HG02840 (cell line): ENCODE results near the gene TF.
"Not testable (repeated sequence)": the region's sequence is repeated elsewhere in the genome, so short reads cannot be mapped to it uniquely, and the experiment has no call there.

Experiments used
- ATAC-seq: cut with Tn5 transposase; IDR thresholded peaks from one replicate; pipeline ENCODE4 v1.9.1; 2021; ENCODE audit warnings: mild to moderate bottlenecking, moderate library complexity, moderate number of reproducible peaks; ENCODE audit not compliant: unreplicated experiment, low FRiP score

TF gene

DNA sequence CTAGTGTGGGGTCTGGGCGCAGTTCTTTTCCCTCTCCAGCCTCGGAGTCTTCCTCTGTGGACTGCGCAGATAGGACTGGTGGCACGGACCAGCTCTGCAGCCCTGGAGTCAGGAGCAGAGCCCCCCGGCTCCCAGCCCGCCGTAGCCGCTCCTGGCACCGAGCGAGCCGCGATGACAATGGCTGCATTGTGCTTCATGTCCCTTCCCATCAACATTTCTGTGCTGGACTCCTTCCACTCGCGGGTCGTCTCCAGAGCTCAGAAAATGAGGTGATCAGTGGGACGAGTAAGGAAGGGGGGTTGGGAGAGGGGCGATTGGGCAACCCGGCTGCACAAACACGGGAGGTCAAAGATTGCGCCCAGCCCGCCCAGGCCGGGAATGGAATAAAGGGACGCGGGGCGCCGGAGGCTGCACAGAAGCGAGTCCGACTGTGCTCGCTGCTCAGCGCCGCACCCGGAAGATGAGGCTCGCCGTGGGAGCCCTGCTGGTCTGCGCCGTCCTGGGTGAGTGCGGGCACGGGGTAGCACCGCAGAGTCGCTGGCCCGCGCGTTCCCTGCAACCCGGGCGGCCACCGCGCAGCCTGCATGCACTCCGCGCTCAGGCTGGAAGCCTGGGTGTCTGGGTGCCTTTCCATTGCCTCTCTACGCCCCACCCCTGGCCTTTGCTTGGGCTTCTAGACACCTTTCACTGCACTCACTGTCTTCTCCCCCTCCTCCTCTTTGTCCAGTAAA is at the start of gene TF:
TSS of gene TF (plus strand) at position 413 of the 731 bp plus-strand sequence. CDS start at position 461, 48 bp downstream.
- no peak for ATAC-seq

DNA sequence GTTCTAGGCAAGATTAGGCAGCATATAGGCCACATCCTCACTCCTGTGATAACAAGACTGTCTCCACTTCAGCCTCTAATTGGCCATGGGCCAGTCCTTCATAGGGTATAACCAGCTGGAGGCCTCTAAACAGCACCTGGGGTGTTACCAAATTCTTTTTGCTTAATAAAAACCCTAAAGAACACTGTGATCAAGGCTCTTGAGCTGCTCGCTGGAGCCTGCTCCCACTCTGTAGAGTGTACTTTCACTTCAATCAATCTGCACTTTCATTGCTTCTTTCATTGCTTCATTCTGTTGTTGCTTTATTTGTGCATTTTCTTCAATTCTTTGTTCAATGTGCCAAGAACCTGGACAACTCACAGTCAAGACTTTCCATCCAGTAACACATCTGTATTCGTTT is 48.2 kb upstream of the TF start:
- ATAC-seq = no peak

DNA sequence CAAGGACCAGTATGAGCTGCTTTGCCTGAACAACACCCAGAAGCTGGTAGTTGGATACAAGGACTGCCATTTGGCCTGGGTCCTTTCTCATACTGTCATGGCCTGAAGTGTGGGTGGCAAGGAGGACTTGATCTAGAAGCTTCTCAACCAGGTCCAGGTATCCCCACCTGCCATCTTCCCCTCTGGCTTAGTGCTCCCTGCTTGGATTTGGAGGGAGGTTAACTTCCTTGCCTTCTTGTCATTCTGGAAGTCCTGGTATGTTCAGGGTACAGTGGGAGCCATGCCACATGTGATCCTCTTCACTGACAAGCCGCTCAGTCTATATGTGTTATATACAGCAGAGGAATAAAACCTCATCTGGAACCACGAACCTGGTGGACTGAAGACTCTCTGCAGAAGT is 46.7 kb upstream of the TF start:
- ATAC-seq = no peak

DNA sequence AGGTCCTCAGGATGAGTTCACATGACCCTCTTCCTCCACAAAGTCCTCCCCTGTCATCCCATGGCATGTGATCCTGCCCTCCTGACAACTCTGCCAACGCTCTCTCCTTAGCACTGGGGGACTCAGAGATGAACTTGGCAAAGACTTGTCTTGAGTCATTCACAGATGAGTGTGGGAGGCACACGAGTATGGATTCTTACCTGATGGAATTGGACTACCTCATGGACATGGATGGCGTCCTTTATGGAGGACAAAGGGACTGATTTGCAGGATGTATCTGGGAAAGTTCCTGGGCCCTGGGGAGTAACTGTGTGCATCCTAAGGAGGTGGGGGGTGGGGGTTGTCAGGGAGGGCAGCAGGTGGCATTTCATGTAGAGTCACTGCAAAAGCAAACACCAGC is 46.3 kb upstream of the TF start:
- ATAC-seq = no peak

DNA sequence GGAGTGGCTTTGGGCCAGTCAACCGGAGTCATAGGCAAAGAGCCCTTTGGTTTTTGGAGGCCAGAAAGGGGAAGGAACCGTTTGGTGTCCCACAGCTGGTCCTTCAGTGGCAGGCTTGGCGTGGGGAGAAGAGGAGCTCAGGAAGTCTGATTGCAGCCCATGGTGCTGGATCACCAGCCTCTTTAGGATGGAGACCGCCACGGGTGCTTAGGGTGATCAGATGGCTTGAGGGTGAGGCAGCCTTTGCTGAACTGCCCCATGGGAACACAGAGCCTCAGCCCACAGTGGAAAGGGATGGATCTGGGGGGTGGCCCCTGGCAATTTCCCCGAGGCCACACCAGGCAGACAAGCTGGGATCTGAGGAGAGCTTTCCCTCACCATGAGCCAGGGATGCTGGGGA is 45.8 kb upstream of the TF start:
- ATAC-seq = no peak

DNA sequence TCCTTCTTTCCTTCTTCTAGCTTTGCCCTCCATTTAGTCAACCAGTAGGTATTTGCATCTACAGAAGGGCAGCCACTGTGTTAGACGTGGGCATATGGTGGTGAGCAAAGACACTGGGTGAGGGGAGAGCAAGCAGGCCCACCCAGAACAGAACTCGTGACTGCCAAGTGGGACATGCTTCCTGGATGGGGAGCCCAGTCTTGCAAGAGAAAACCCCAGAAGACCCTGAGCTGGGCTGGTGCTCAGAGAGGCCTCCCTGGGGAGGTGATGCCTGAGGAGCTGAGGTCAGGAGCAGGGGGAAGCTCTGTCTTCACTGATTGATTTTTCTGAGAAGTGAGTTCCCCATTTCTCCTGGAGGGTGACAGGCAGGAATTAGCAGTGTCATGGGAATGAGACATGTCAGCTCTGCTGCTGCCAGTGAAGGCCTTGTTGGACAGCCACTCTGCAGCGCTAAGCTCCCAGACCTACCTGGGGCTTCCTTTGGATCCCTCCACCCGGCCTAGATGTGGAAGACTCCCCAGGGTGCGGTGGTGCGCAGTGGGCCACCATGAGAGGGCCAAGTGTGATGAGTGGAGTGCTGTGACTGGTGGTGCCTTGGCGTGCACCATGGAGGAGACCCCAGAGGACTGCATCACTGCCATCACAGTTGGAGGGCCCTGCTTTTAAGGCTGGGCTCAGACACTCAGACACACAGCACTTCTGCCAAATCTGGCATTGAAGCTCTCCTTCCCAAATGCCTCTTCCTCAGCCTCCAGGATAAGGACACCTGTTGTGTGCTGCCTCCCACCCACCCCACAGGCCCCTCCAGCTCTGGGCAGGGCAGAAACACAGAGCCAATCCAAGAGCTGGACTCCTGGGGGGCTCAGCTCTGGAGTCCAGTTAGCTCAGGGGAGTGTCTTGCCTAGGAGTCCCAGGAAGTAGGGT is 44.5 kb upstream of the TF start:
- no peak for ATAC-seq

DNA sequence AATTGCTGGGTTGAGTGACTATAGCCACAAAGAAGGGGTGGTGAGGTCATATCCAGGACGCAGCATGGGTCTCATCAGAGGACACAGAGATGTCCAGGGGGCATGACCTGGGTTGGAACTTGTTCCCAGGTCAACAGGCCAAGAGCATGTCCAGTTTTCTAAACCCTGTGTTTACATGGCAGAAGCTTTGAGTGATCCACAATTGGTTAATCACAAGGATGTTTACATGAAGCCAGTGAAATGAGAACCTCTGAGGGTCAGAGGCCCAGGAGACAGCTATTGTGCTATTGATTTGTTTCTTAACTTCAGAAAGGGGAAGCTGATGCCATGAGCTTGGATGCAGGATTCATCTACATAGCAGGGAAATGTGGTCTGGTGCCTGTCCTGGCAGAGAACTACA is 42.3 kb upstream of the TF start:
- no peak for ATAC-seq

DNA sequence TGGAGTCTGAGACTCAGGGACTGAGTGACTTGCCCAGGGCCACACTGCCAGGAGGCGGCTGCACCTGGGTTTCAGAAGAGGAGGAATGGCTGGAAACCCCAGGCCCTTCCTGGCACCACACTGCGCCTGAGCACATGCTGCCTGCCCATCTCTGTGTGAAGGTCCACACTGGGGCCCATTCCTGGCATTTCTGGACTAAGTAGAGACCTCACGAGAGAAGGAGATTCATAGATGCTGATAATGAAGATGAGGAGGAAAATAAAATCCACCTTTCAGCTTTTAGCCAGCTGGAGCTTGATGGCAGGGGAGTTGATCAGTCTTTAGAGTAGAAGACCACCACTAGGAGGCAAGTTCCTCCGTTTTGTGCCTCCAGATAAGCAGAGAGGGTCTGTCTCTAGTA is 40.2 kb upstream of the TF start:
- no peak for ATAC-seq

DNA sequence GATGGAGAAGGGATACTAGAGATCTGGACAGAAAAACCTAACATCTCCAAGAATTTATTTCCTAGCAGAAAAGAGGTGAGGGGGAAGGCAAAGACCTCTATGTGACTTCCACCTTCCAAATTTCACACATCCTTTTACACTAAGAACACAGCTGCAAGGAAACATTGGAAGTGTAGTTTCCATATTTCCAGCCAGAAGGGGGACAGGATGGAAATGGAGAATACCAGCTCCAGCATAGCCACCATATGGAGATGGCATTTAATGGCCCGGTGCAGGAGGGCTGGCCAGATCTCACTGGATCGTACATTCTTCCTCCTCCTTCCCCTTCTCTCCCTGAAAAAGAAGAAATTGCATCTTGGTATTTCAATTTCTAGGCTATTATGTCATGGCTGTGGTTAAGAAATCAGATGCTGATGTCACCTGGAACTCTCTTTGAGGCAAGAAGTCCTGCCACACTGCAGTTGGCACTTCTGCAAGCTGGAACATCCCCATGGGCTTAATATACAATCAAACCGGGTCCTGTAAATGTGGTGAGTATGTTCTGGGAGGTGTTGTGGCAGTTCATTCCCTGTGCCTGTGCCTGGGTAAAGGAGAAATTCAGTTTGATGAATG is 36.9 kb upstream of the TF start:
- no peak for ATAC-seq

DNA sequence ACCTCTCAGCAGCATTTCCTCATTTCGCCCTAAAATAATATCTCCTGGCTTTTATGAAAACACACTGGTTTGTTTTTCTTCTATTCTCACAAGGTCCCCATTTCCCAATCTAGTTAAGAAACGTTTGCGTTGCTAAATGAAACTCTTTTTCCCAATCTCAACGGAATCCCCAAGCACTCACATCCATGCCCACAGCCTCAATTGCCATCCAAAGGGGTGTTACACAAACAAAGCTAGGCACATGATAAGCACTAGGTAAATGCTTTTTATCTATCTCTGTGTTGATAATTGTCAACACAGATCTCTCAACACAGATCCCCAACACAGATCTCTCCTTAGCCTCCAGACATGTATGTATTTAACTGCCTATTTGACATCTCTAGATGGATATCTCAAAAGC is 35.2 kb upstream of the TF start:
- ATAC-seq = no peak

DNA sequence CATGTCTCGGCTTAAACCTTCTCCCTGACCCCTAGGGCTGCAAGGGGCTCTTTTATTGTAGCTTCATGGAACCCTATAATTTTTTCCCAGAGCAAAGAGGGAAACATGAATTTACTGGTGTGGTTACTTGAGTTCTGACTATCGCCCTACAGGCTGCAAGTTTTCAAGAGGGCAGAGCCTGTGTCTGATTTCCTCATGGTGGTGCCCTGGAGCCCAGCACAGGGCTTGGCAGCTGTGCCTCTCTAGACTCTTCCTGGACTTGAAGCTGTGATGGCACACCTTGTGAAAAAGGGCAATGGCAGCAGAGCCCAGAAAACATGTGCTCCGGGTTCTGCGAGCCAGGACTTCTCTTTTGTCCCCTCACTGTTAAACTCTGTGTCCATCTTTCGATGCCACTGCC is 34.2 kb upstream of the TF start:
- ATAC-seq = no peak

DNA sequence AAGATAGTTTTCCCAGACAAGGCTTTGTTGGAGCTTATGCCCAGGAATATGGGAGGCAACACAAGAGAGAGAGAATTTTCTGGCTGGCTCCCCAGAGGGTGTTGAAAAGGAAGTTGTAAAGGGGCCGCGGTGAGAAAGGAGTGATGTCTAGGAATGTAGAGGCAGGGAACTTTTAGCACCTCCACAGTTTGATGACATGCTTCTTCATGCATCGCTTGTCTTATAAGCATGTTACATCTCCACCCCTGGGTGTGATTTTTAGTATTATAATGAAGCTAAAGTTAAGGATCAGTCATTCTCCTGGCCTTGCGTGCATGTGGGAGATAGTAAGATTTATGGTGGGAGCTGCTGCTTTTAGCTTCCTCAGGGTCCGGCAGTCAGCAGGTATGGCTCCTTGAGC is 32.8 kb upstream of the TF start:
- no peak for ATAC-seq

DNA sequence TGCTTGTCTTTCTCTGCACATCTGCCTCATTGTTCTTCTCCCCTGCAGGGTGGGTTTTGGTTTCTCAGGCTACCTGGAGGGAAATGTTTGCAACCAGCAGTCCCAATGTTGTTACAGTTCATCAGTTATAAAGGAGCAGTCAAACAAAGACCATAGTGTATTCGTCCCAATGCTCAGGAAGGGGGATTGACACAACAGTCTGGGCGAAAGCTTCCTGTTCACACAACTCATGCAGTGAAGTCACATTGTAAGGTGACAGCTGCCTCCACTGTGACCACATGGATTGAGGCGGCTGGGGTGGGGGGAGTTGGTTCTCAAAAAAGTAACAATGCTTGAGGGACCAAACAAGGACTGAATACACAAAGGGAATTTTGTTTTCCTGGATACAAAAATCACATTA is 28.8 kb upstream of the TF start:
- ATAC-seq = no peak

DNA sequence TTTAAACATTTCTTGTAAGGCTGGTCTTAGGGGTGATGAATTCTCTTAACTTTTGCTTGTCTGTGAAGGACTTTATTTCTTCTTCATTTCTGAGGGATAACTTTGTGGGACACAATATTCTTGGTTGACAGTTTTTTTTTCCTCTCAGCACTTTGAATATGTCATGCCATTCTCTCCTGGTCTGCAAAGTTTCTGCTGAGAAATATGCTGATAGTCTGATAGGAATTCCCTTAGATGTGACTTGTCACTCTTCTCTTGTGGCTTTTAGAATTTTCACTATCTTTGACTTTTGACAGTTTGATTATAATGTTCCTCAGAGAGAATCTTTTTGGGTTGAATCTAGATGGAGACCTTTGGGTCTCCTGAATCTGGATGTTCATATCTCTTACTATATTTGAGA is 23.3 kb upstream of the TF start:
- ATAC-seq = no peak

DNA sequence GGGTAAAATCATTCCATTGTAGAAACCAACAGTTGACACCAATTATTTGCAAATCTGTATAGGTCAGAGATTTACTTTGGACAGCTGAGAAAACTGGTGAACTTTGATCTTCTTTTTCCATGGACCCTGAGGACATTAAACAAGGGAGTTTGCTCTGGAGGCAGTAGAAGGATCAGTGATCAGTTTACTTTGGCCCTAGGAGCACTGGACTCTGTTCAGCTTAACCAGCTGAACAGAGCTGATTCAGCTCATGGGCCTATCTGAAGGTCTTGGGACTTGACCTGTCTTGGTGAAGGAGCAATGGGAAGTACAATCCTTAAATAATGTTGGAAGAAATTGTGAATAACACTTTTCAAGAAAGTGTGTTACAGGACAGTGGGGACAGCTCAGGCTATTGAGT is 15.2 kb upstream of the TF start:
- no peak for ATAC-seq

DNA sequence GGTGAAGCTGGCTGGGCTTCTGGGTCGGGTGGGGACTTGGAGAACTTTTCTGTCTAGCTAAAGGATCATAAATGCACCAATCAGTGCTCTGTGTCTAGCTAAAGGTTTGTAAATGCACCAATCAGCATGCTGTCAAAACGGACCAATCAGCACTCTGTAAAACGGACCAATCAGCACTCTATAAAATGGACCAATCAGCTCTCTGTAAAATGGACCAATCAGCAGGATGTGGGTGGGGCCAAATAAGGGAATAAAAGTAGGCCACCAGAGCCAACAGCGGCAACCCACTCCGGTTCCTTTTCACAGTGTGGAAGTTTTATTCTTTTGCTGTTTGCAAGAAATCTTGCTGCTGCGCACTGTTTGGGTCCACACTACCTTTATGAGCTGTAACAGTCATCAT is 14.0 kb upstream of the TF start:
- not testable (repeated sequence) for ATAC-seq

DNA sequence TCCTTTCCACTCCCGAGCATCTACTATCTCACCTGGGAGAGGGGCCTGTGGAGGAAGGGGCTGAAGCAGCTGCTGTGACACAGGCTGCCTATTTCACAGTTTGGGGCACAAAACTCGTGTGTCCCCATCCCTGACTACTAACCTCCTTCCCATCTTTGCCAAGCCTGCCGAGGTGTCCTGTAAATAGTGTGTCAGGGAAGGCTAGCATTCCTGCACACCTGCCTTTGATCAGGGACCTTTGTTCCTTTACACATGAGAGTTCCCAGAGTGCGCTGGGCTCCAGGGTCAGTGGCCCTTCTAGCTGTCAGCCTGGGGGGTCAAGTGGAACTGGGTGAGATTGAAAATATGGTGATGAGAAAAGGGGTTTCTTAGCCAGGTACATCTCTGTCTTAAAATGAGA is 13.0 kb upstream of the TF start:
- ATAC-seq = no peak

DNA sequence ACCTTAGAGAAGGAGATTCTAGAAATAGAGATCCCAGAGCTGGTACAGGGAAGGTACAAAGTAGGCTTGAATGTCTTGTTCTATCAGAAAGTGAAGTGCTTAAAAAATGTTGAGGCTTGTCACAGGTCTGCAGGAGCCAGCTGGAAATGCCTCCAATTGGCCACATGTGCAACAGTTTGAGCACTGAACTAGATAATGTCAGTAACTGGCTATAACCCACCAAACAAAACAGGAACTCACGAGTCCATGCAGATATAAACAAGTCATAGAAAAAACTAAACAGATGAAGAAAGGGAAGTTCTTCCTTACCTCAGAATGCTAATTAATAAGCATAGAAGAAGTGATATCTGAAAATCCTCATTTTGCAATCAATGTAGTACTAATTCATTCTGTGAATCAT is 11.9 kb upstream of the TF start:
- no peak for ATAC-seq

DNA sequence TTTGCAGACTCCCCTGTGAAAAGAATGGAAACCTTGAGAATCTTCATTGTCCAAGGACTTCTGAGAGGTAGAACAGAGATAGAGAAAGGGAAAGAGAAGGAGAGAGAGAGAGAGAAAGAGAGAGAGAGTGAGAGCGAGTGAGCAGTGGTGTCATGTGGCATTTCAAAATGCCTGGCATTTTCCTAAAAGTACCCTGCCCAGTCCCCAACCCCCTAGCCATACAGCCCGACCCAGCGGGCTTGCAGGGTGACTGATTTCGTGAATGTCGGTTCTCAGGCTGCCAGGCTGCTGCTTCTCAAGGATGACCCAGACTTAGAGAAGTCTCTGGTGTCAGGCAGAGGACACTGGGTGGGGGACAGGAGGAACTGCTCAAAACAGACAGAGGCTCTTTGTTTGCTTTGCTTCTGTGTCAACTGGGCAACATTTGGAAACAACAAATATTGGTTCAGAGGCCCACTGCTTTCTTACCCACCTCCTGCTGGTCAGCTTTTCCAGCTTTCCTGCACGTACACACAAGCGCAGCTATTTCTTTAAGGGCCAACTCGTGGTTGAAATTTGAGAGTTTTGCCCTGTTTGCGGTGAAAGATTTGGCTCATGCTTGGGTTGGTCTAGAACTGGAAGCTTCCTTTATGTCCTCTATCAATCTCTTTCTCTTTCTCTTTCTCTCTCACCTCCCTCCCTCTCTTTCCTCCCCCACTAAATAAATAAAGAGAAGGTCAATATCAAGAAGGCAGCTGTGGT is 3.7 kb upstream of the TF start:
- no peak for ATAC-seq

DNA sequence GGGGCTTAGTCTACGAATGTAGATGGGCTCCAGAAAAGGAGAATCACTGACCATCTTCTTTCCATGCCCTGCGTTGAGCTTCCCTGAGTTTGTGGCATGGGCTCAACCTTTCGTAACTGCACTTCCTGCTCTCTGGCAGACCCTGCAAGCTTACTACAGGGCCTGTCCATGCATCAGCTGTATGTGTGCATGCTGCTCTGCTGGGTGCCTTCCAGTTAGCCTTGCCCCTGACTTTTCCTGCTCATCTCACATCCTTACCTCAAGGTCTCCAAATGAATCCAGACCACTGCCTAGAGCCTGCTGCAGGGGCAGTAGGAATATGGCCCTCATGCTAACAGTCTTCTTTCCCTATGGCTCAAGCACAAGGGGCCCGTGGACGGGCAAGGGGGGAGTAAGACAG is 2.0 kb upstream of the TF start:
- ATAC-seq = no peak

DNA sequence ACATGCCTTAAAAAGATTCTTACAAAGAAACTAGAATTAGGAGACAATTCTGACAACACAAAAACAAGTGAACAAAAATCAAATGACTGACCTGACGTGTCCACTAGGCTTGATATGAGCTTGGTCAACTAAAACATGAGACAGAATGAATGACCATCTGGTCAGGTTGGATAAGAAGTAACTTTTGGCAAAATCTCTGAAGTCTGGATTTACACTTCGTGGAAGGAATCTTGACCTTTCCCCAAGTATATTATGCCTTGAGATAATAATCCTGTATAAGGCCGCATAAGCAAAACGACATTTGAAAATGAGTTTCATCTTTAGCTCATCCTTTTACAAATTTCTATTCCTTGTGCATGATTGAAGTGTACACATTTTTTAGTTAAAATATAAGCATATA is 1.1 kb upstream of the TF start:
- no peak for ATAC-seq
